ENCODE data around the gene MON1B. TPM values are rescaled to one million over a fixed set of nuclear protein-coding genes. Genes with fewer than 3 reads are reported as not detected.

The MON1B gene
- total and polyA plus RNA-seq, 2 of the 13 experiments (the other 11 are each of a cell fraction or from before 2014, with no cell fraction given): 13.4 to 15.6 TPM

DNA sequence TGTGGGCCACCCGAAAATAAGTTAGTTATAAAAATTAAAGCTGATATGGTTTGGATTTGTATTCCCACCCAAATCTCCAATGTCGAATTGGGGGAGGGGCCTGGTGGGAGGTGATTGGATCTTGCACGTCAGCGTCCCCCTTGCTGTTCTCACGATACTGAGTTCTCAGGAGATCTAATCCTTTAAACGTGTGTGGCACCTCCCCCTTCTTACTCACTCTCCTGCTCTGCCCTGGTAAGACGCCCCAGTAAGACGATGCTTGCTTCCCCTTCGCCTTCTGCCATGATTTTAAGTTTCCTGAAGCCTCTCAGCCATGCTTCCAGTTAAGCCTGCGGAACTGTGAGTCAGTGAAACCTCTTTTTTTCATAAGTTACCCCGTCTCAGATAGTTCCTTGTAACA lies 43.6 kb downstream of the MON1B start:
- Histone ChIP-seq H3K36me3 (replicated peaks in 1 of 2; ENCODE audit: control insufficient read depth in 1 of 2, insufficient read depth in 2 of 2, low read length in 2 of 2) (no peaks in the 10 kb centered on the region), H3K9me3 (ENCODE audit: low read length) (no peaks in the 10 kb centered on the region), H2AFZ (ENCODE audit: low read length) (no peak overlapping the region), H3K27ac (ENCODE audit: extremely low read length, insufficient read depth, low read length) (no peak overlapping the region), H3K4me2 (ENCODE audit: low read depth, low read length) (no peak overlapping the region), H3K4me1 (ENCODE audit: insufficient read depth, low read length) (no peaks in the 10 kb centered on the region), H3K9ac (ENCODE audit: insufficient read depth, low read depth, low read length) (no peak overlapping the region), H3K4me3 (replicated peaks in 1 of 3; ENCODE audit: insufficient read depth in 1 of 3, low read depth in 2 of 3, low read length in 3 of 3) (no peak overlapping the region), H3K27me3 (ENCODE audit: control insufficient read depth in 1 of 2, insufficient read depth in 2 of 2, low read length in 2 of 2) (peaks cover 0 to 41% of the 10 kb centered on the region in 2 experiments), H4K20me1 (ENCODE audit: insufficient read depth, low read length) (no peaks in the 10 kb centered on the region), H3K79me2 (ENCODE audit: insufficient read depth, low read length) (no peaks in the 10 kb centered on the region)
- POLR2A ChIA-PET: no interaction called here
- intact Hi-C loops (cut with micrococcal nuclease; ENCODE audit: unreplicated experiment): loop anchor here (5.0 to 10.0 kb wide), 2 partner anchors 770 to 863 kb away; partner anchors contain the start of gene WWOX
- no peak for FAIRE-seq
- no peak for DNase-seq (ENCODE audit: low spot score)
- in situ Hi-C loops (cut with HindIII; ENCODE audit: extremely low pct_ligation_motif_present, low pct_unique_long_range_greater_than_20kb): loop anchor here (5.0 to 25.0 kb wide), 3 partner anchors 353 to 728 kb away; no protein-coding TSS in a partner anchor
- BruUV-seq (replicated peaks): no TSS peak
- CTCF ChIA-PET (ENCODE audit: low intra/inter-chr PET ratio, low total read pairs): interaction anchor here (5.5 kb wide), 1 partner anchor 349 kb away, joined by 354 read pairs; no protein-coding TSS in a partner anchor
- no peak for TF ChIP-seq NFKBIZ (CRISPR knock-in tag; IDR thresholded peaks at IDR 0.05)
- no peak for TF ChIP-seq ZFAT (CRISPR knock-in tag; conservative IDR thresholded peaks at IDR 0.05)
- TF ChIP-seq TAF1 (CRISPR knock-in tag; IDR thresholded peaks at IDR 0.05): no peak
- no peak for TF ChIP-seq ZNF180 (CRISPR knock-in tag; IDR thresholded peaks at IDR 0.05; ENCODE audit: borderline replicate concordance, low read depth)
- TF ChIP-seq ZNF382 (CRISPR knock-in tag; IDR thresholded peaks at IDR 0.05; ENCODE audit: borderline replicate concordance): no peak
- TF ChIP-seq SIX1 (CRISPR knock-in tag; IDR thresholded peaks at IDR 0.05; ENCODE audit: borderline replicate concordance): no peak
- no peak for TF ChIP-seq MBNL3 (CRISPR knock-in tag; conservative IDR thresholded peaks at IDR 0.05)
- TF ChIP-seq, protein P1, sequence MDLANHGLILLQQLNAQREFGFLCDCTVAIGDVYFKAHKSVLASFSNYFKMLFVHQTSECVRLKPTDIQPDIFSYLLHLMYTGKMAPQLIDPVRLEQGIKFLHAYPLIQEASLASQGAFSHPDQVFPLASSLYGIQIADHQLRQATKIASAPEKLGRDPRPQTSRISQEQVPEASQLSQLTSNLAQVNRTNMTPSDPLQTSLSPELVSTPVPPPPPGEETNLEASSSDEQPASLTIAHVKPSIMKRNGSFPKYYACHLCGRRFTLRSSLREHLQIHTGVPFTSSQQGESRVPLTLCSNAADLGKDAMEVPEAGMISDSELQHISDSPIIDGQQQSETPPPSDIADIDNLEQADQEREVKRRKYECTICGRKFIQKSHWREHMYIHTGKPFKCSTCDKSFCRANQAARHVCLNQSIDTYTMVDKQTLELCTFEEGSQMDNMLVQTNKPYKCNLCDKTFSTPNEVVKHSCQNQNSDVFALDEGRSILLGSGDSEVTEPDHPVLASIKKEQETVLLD (CRISPR knock-in tag; IDR thresholded peaks at IDR 0.05; ENCODE audit: low read depth): no peak
- no peak for TF ChIP-seq ZMYM2 (CRISPR knock-in tag; IDR thresholded peaks at IDR 0.05)
- TF ChIP-seq KAT8 (CRISPR knock-in tag; IDR thresholded peaks at IDR 0.05): no peak
- TF ChIP-seq ZNF780A (CRISPR knock-in tag; IDR thresholded peaks at IDR 0.05): no peak
- TF ChIP-seq, protein P2, sequence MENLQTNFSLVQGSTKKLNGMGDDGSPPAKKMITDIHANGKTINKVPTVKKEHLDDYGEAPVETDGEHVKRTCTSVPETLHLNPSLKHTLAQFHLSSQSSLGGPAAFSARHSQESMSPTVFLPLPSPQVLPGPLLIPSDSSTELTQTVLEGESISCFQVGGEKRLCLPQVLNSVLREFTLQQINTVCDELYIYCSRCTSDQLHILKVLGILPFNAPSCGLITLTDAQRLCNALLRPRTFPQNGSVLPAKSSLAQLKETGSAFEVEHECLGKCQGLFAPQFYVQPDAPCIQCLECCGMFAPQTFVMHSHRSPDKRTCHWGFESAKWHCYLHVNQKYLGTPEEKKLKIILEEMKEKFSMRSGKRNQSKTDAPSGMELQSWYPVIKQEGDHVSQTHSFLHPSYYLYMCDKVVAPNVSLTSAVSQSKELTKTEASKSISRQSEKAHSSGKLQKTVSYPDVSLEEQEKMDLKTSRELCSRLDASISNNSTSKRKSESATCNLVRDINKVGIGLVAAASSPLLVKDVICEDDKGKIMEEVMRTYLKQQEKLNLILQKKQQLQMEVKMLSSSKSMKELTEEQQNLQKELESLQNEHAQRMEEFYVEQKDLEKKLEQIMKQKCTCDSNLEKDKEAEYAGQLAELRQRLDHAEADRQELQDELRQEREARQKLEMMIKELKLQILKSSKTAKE (CRISPR knock-in tag; IDR thresholded peaks at IDR 0.05; ENCODE audit: borderline replicate concordance): no peak
- TF ChIP-seq ZNF205 (CRISPR knock-in tag; IDR thresholded peaks at IDR 0.05): no peak
- TF ChIP-seq RCOR2 (CRISPR knock-in tag; IDR thresholded peaks at IDR 0.05): no peak
- no peak for TF ChIP-seq HIVEP1 (CRISPR knock-in tag; IDR thresholded peaks at IDR 0.05)
- TF ChIP-seq FOXC1 (CRISPR knock-in tag; IDR thresholded peaks at IDR 0.05; ENCODE audit: borderline replicate concordance): no peak
- no peak for ATAC-seq
- 4% methylated on average over 11 of the region's 11 CpGs for WGBS (ENCODE audit: low lambda C conversion rate)
